Calu3 (cell line): ENCODE measurements around the gene KIF1C. TPM values are rescaled to one million over a fixed set of nuclear protein-coding genes. Genes with fewer than 3 reads are reported as not detected.

Source experiments
- BruUV-seq: library from RNA; stranded (reverse); fragments of 400-500 nt; replicated peaks from 2 replicates; lab custom pipeline; 2021; lab: Mats Ljungman, UMichigan
- CTCF ChIA-PET: fragments of 300-600 bp; sonication (Branson Sonifier 250); formaldehyde crosslinking; loops from one replicate; lab custom pipeline; 2022; ENCODE audit warnings: antibody characterized with exemption; lab: Charles Lee
- DNase-seq: peaks from one replicate; pipeline ENCODE4 v3.0.0; 2022
- H3K27ac Mint-ChIP-seq: one replicate; pipeline ENCODE4 v1.8.0; 2022; ENCODE audit warnings: mixed read lengths; ENCODE audit not compliant: unreplicated experiment
- H3K27me3 Mint-ChIP-seq: one replicate; pipeline ENCODE4 v1.8.0; 2022; ENCODE audit warnings: mixed read lengths; ENCODE audit not compliant: unreplicated experiment
- H3K36me3 Mint-ChIP-seq: one replicate; pipeline ENCODE4 v1.8.0; 2022; ENCODE audit warnings: mild to moderate bottlenecking, moderate library complexity, mixed read lengths; ENCODE audit not compliant: insufficient read depth, unreplicated experiment
- H3K4me1 Mint-ChIP-seq: one replicate; pipeline ENCODE4 v1.8.0; 2022; ENCODE audit warnings: mild to moderate bottlenecking, low read depth, mixed read lengths; ENCODE audit not compliant: unreplicated experiment
- H3K4me3 Mint-ChIP-seq: one replicate; pipeline ENCODE4 v1.8.0; 2022; ENCODE audit warnings: mild to moderate bottlenecking, low read depth, moderate library complexity, mixed read lengths; ENCODE audit not compliant: unreplicated experiment
- H3K9me3 Mint-ChIP-seq: one replicate; pipeline ENCODE4 v1.8.0; 2022; ENCODE audit warnings: low read depth, mixed read lengths; ENCODE audit not compliant: unreplicated experiment
- intact Hi-C: fragments of 100-400 bp; cut with micrococcal nuclease; formaldehyde crosslinking; loops from one replicate; pipeline ENCODE4 v1.10.0; 2022; ENCODE audit not compliant: unreplicated experiment
- total RNA-seq: library from RNA; stranded (reverse); gene quantifications from 2 replicates; pipeline ENCODE4 v1.2.3, GENCODE V29; 2022
- TF ChIP-seq, protein P1 (sequence below): fragments of 200-600 bp; IDR thresholded peaks from one replicate; pipeline ENCODE4 v1.8.0; 2022; ENCODE audit warnings: antibody characterized with exemption; ENCODE audit not compliant: unreplicated experiment

KIF1C gene
- total RNA-seq, 1 experiment from 2014 or later, result 65.9 TPM

DNA sequence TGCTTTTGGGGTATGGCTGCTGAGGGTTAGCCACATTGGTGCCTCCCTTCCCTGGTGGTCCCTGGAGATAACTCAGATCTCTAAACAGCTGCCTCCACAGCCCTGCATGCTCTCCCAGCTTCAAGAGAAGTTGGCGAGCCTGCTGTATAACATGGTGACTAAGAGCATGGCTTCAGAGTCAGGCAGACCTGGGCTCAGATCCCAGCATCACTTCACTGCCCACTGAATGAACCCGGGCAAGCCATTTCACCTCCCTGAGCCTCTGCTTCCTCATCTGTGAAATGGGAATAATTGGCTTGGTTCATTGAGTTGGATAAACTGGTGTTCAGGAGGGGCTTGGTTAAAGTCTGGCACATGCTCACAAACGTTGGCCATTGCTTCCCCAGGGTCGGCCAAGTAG lies 16.6 kb downstream of the KIF1C start:
- intact Hi-C loops, result no loop called here
- no peaks in the 10 kb centered on the region for H3K27me3 Mint-ChIP-seq
- no peaks in the 10 kb centered on the region for H3K9me3 Mint-ChIP-seq
- no peaks in the 10 kb centered on the region for H3K4me1 Mint-ChIP-seq
- no peak for DNase-seq
- CTCF ChIA-PET, result no interaction called here
- H3K27ac Mint-ChIP-seq, result no peak overlapping the region
- no peak overlapping the region for H3K4me3 Mint-ChIP-seq
- no TSS peak for BruUV-seq
- peaks cover 17% of the 10 kb centered on the region for H3K36me3 Mint-ChIP-seq
- TF ChIP-seq, protein P1, sequence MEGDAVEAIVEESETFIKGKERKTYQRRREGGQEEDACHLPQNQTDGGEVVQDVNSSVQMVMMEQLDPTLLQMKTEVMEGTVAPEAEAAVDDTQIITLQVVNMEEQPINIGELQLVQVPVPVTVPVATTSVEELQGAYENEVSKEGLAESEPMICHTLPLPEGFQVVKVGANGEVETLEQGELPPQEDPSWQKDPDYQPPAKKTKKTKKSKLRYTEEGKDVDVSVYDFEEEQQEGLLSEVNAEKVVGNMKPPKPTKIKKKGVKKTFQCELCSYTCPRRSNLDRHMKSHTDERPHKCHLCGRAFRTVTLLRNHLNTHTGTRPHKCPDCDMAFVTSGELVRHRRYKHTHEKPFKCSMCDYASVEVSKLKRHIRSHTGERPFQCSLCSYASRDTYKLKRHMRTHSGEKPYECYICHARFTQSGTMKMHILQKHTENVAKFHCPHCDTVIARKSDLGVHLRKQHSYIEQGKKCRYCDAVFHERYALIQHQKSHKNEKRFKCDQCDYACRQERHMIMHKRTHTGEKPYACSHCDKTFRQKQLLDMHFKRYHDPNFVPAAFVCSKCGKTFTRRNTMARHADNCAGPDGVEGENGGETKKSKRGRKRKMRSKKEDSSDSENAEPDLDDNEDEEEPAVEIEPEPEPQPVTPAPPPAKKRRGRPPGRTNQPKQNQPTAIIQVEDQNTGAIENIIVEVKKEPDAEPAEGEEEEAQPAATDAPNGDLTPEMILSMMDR, result no peak

DNA sequence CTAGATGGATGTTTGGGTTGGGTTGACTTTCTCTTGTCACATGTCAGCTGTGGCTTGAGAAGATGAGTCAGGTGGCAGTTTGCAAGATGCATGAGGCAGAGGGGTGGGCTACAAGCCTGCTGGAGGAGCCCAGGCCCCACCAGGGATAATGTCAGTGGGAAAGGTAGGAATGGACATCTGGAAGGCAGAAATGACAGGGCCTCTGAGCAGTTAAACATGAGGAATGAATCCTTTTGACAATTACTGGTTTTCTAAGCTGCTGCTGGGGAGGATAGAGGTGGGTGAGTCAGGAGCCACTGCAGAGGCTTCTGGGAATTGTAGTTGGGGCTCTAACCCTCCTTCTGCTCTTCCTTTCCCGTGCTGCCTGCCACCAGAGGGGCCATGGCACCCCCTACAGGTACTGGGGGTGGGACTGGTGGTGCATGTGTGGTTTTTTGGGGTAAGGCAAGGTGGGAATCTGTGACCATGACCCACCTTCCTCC lies 21.8 kb downstream of the KIF1C start:
- Mint-ChIP-seq H3K27me3 (no peaks in the 10 kb centered on the region), H3K36me3 (peaks cover 32% of the 10 kb centered on the region), H3K27ac (no peak overlapping the region), H3K4me1 (peaks cover 8% of the 10 kb centered on the region), H3K9me3 (no peaks in the 10 kb centered on the region), H3K4me3 (no peak overlapping the region)
- DNase-seq, result no peak
- intact Hi-C loops, result no loop called here
- CTCF ChIA-PET, result no interaction called here
- BruUV-seq, result no TSS peak
- TF ChIP-seq, protein P1, result no peak

DNA sequence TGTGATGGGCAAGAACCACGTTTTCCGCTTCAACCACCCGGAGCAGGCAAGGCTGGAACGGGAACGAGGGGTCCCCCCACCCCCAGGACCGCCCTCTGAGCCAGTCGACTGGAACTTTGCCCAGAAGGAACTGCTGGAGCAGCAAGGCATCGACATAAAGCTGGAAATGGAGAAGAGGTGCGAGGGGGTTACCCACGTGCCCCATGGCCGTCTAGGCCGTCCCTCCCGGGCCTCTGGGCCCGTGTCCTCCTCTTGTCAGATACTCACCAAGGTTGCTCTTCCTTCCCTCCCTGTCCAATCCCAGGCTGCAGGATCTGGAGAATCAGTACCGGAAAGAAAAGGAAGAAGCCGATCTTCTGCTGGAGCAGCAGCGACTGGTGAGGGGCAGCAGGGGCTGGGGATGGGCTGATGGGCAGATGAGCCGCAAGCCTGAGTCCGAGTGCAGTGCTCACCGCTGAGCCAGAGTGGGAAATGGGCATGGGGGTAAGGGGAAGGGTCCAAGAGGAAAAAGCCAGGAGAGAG lies 22.8 kb downstream of the KIF1C start:
- Mint-ChIP-seq H3K9me3 (no peaks in the 10 kb centered on the region), H3K4me1 (peaks cover 12% of the 10 kb centered on the region), H3K36me3 (peaks cover 27% of the 10 kb centered on the region), H3K4me3 (no peak overlapping the region), H3K27me3 (no peaks in the 10 kb centered on the region), H3K27ac (no peak overlapping the region)
- intact Hi-C loops, result no loop called here
- no TSS peak for BruUV-seq
- DNase-seq, result no peak
- TF ChIP-seq, protein P1, result no peak
- CTCF ChIA-PET, result no interaction called here

- intact Hi-C loops, result no loop called here
- H3K27ac Mint-ChIP-seq, result no peak overlapping the region
- H3K27me3 Mint-ChIP-seq, result no peaks in the 10 kb centered on the region
- no TSS peak for BruUV-seq
- TF ChIP-seq, protein P1, result no peak
- peaks cover 12% of the 10 kb centered on the region for H3K4me1 Mint-ChIP-seq
- CTCF ChIA-PET, result no interaction called here
- DNase-seq, result no peak
- peaks cover 27% of the 10 kb centered on the region for H3K36me3 Mint-ChIP-seq
- no peak overlapping the region for H3K4me3 Mint-ChIP-seq
- no peaks in the 10 kb centered on the region for H3K9me3 Mint-ChIP-seq
Observed at GRCh38 chr17:5022171-5022711, 24.5 kb downstream of the KIF1C start.
